SW480 (cell line): ENCODE measurements around the gene NES.
A peak's percentile ranks its signal among the peaks of the same experiment; 100 is the strongest.

Source experiments
- DNase-seq: peaks from one replicate; pipeline ENCODE4 v3.0.0-alpha.2; 2016; ENCODE audit warnings: low spot score

NES gene

GRCh38 chr1:156680056-156680455 is 2.8 kb upstream of the NES start:
- no peak for DNase-seq

GRCh38 chr1:156677616-156678596 is 699 bp upstream of the NES start:
- peak; percentile 78 for DNase-seq

DNA sequence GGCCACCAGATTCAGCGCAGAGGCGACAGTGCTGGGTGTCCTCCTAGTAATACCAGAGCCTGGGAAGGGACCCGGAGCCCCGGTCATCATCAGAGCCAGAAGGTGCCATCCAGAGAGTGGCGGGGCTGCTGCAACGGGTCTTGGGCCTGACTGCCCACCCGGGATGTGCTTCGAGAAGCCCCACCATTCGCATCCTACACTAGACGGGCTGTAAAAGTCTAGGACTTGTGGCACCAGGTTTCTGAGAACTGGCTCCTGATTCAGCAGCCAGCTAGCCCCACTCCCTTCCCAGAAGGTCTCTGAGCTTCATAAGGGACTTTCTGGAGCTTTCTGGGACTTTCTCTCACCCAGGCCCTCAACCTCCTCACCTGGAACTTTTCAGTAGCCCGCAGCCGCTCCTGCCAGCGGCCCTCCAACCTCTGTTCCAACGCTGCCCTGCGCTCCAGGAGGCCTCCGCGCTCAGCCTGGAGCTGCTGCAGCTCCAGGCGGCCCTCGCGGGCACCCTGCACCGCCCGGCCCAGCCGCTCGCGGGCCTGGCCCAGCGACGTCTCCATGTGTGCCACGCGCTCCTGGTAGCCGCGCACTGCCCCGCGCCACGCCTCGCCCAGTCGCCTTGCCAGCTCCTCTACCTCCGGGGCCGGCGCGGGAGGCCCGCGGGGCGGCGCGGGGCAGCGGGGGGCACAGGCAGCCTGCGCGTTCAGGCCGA is 940 bp downstream of the NES start:
- no peak for DNase-seq

DNA sequence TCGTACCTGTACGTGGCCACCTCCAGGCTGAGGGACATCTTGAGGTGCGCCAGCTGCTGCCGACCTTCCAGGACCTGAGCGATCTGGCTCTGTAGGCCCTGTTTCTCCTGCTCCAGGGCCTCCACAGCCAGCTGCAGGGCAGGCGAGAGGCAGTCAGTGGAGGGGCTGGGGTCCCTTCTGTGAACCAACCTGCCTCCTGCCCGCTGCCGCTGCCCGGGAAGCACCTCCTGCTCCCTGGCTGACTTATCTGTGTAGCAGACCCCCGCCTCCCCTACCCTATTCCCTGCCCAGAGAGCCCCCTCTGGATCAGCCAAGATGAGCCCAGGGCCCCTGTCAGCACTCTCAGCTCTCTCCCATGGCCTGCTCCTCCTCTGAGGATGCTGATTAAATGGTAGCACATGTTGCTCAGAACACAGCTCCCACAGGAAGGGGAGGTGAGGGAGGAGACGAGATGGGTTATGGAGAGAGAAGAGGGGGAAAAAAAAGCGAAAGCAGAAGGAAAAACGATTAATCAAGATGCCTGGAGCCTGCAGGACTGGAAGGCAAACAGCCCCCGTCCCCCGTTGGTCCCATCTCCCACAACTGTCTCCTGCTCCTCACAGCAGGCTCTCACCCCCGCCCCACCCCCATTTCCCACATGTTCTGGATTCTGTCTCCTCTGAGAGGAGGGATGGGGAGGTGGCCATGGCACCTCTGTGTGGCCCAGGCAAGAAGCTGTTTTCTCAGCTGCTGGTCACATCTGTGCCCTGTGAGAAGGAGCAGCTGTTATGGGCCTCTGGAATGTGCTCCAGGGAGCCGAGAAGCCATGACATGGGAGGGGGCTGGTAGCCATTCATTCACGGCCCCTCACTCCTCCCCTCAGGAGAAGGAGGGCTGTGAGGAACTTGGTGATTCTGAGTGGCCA is 1.7 kb downstream of the NES start:
- DNase-seq: no peak

- DNase-seq: no peak
These were observed 3.7 kb downstream of the NES start for GRCh38 chr1:156673387-156674121.

- no peak for DNase-seq
These were observed 5.4 kb downstream of the NES start for GRCh38 chr1:156671804-156672203.

GRCh38 chr1:156670791-156671190 is 6.4 kb downstream of the NES start:
- DNase-seq: no peak

DNA sequence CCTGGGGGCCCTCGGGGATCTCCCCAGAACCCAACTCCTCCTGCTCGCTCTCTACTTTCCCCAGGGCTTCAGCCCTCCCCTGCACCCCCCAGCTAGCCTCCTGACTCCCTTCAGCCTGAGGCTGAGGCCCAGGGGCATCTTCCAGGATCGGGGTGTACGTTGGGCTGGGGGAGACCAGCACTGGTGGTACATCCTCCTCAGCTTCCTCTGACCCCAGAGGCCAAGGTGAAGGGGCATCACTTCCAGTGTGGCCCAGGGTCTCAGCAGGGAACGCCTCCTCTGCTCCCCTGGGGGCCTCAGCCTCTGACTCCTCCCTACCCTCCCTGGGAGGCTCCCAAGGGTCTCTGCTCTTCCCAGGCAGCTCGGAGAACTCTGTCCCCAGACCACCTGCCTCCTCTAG is 6.8 kb downstream of the NES start:
- no peak for DNase-seq

DNA sequence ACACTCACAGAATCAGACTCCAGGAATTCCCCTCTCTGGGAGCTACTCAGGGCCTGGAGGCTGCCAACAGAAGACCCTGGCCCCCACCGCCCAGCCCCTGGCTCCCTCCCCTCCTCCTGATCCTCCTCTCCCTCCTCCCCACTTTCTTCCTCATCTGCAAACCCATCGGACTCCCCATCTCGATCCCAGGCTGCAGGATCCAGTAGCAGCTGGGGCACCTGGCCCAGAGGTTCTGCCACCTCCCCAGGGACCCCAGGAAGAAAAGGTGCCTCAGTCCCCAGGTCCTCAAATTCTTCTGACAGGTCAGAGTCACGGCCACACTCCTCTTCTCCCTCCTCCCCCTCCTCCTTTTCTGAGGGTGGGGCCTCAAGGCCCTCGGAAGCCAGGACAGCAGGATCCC is 7.4 kb downstream of the NES start:
- no peak for DNase-seq

DNA sequence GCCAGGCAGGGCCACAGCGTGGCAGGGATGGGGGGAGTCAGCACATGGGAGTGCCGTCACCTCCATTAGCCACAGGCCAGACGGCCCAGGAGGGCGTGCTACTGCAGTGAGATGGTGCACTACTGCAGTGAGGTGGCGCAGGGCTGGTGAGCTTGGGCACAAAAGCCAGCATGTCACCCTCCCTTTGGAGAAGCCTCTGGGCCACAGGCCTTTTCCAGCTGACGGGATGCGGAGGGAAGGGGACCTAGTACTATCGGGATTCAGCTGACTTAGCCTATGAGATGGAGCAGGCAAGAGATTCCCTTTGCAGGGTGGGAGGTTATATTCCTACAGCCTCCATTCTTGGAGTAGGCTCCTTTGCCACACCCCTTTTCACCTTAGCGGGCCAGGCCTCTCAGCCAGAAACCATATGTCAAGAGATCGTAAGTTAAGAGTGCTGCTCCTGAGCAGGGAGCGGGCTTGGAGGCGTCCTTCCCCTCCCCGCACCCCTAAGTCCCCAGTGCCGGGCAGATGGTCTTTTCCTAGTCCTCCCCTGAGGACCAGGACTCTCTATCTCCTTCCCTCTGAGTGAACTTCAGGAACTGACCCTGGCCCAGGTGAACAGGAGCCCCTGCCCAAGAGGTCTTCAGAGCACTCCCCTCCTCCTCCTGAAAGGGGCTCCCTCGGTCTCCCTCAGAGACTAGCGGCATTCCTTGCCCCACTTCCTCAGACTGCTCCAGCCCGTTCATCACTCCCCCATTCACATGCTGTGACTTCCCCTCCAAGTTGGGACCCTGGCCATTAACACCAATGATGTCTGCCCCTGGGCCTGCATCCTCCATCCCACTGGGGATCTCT is 8.2 kb downstream of the NES start:
- no peak for DNase-seq

DNA sequence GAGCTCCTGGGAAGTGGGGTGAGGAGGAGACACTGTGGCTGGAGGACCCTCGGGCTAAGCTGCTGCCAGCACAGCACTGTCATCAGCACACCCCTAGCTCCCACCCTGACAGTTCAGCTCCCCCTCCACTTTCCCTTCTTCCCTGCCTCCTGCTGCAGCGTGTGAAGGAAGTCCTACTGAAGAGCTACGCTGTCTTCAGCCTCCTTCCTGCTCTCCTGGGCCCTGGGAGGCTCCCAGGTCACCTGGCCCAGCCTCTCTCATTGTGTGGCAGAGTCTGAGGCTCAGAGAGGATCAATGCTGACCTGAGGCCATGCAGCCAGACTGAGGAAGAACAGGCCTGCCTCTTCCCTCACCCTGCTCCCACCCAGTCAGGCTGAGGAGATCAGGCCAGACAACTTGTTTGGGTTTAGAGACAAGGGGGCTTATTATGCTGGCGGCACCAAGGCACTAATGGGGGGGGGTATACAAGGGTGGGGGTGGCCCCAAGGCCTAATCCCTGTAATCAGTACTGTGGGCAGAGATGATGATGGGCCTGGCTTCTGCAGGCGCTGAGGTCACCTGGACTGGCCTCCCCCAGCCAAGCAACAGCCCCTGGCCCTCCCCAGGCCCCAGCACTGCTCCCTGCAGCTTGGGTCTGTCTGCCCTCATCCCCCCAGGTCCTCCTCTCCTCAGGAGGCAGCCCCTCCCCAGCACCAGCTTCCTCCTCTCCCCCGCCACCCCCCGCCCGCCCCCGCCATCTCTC is 9.1 kb downstream of the NES start:
- no peak for DNase-seq

- no peak for DNase-seq
These were observed 9.6 kb downstream of the NES start for GRCh38 chr1:156667610-156667967.

DNA sequence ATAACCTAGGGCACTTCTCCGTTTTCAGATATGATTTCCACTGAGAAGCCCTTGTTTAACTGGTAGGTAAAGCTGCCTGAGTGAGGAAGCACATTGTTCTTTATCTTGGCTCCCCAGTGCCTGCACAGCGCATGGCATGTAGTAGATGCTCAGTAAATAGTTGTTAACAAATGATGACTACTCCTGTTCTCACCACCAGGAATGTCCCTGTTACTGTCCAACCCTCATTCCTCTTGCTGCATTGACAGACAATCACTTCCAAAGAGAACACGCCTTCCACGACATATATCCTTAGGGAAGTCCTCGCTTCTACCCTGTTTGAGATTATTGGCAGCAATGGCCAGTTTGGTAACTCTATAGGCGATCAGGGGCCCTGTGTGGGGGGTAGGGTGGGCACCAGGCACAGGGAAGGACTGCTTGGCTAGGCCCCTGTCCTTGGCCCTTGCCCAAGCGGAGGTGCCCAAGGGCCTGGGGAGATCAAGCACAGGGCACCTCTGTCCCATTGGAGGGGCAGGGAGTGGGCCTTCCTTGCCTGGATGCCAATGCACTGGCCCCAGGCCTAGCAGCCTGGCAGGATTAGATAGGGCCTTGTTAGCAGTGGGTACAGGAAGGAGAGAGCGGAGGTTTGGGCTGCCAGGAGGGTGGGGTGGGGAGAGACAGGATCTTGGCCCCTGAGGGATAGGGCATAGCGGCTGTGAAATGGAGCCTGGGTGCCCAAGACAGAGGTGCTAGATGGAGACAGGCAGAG is 10.2 kb downstream of the NES start:
- no peak for DNase-seq

DNA sequence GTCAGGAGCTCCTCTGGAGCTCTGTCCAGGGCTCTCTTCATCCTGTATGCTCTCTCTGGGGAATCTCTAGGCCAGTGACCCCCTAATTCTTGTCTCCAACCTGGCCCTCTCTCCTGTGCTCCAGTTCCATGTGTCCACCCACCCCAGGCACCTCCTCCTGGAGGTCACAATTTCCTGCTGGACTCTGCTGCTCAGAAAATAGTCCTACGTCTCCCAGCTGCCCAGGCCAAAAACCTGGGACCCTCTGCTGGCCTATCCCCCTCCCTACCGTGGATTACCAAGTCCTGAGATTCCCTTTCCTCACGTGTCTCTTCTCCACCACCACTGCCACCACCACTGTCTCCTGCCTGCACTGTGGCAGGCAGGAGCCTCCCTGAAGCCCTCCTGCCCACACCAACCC is 11.7 kb downstream of the NES start:
- no peak for DNase-seq

DNA sequence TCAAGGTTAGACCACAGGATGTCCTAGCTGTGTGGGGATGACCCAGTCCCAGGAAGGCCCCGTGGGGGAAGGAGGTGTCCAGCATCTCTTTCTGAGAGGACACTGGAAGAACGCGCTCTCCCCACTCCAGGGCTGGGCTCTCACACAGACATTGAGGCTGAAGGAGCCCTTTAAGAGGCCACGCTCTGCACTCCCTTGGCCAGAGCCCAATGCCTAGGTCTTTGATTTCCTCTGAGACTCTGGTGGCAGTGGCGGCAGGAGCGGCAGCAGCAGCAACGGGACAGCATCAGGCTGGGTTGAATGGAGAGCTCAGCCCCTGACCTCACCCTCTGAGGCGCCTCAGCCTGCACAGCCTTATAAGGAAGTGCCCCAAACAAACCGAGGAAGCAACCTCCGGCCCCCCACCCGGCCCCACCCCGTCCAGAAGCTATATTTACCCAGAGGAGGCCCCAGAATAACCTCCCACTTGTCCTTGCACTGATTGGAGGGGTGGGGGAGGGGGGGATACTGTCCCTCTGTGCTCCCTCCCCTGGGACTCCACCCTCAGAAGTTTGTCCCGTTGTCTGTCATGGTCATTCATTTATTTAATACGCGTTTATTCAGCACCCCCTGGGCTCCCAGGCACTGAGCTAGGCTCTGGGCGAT is 12.3 kb downstream of the NES start:
- DNase-seq: peak; percentile 22

DNA sequence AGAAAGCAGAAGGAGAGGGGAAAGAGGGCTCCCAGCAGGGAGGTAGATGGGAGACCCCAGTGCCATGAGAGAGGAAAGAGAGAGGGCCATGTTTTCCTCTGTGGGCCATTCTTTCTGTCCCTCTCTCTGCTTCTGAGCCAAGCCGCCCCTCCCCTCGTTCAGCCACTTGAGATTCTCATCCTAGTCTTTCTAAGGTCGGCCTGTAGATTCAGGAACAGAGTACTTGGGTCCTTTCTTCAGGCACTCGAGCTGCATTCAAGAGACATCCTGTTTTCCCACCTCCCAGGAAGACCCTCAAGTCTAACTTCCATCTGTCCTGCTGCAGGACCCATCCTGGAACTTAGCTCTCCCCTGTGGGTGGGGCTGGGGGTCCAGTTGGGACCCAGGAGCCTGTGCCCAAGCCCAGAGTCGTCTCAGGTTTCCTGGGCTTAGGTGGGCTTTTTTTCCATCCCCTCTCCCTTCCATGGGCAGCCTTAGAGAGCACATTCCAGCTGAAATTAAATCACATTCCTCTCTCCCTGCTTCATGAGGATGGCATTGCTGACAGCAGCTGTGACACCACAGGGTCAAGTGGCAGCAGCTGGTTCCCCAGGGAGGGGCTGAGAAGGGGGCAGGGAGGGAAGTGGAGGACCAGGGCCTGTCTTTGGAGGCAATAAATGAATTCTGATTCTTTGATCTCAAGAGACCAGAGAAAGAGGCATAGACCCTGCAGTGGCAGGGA is 13.0 kb downstream of the NES start:
- DNase-seq: peak; percentile 18

DNA sequence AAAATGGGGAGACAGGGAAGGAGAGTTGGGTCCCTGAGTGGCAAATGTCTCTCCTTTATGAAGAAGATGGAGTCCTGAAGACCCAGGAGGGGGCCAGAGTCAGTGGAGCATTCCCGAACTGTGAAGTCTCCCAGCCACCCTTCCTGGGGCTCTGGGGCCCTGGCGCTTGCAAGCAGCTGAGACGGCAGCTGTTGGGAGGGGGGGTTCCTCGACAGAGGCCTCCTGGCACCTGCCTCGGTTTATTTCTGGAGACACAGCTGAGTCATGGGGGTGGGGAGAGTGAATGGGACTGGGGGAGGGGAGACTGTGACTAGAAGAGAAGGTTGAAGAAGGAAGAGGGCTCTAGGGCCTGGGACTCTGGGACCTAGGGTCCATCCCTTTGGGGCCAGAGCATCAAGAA is 14.0 kb downstream of the NES start:
- DNase-seq: no peak

DNA sequence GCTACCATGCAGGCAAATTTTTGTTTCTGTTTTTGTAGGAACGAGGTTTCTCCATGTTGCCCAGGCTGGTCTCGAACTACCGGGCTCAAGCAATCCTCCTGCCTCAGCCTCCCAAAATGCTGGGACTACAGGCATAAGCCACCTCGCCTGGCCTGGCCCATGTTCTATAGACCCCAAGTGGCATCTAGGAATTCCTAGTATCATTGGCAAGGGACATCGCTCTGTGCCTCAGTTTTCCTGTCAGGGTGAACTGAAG is 14.5 kb downstream of the NES start:
- DNase-seq: no peak
